Endothelial cell of umbilical vein (primary cell): ENCODE results near the gene F2RL3. TPM values are rescaled to one million over a fixed set of nuclear protein-coding genes. Genes with fewer than 3 reads are reported as not detected.
A peak's percentile ranks its signal among the peaks of the same experiment; 100 is the strongest.

Experiments
- Bru-seq: library from RNA; stranded (reverse); fragments of 400-500 nt; gene quantifications from one replicate; lab custom pipeline; 2021; lab: Mats Ljungman, UMichigan
- BruChase-seq, 2 experiments: library from RNA; stranded (reverse); fragments of 400-500 nt; gene quantifications; one replicate each; lab custom pipeline; 2021; lab: Mats Ljungman, UMichigan
- BruUV-seq: library from RNA; stranded (reverse); fragments of 400-500 nt; replicated peaks from 2 replicates; lab custom pipeline; 2021; lab: Mats Ljungman, UMichigan
- CTCF ChIA-PET: fragments of 300-600, 350-600 bp; sonication (Branson Sonifier 250); formaldehyde crosslinking; loops from one replicate; lab custom pipeline; 2021; ENCODE audit warnings: antibody characterized with exemption, inconsistent platforms; lab: Charles Lee
- POLR2A ChIA-PET: fragments of 300-600, 350-600 bp; sonication (Branson Sonifier 250); formaldehyde crosslinking; loops from one replicate; lab custom pipeline; 2021; ENCODE audit warnings: antibody characterized with exemption, inconsistent platforms; lab: Charles Lee
- DNase-seq: peaks from one replicate; pipeline ENCODE4 v3.0.0-alpha.2; 2011; ENCODE audit warnings: low read depth, low spot score
- FAIRE-seq: peaks from 2 replicates; lab custom pipeline; 2011; peaks lifted over from hg19 to GRCh38; lab: Jason Lieb, UNC
- H2AFZ ChIP-seq: 2 replicates; pipeline ENCODE4 v1.6.0; 2012; ENCODE audit warnings: low read depth, low read length, control low read depth, inconsistent platforms
- H3K27ac ChIP-seq: 2 replicates; pipeline ENCODE4 v1.5.1; 2011; ENCODE audit warnings: low read depth, mild to moderate bottlenecking, control low read depth, low read length, moderate library complexity; ENCODE audit not compliant: insufficient read depth
- H3K27me3 ChIP-seq, 2 experiments: 2 replicates each; pipeline versions ENCODE4 v1.6.0 to v1.6.1; 2011; ENCODE audit warnings: low read length in 2 of 2, mixed read lengths in 1 of 2; ENCODE audit not compliant: control insufficient read depth in 2 of 2, insufficient read depth in 2 of 2
- H3K36me3 ChIP-seq, 2 experiments: 2 replicates in 1 of 2; 3 replicates in 1 of 2; pipeline ENCODE4 v1.5.1; 2011; ENCODE audit warnings: low read length in 2 of 2, mild to moderate bottlenecking in 1 of 2, moderate library complexity in 1 of 2; ENCODE audit not compliant: control insufficient read depth in 2 of 2, insufficient read depth in 2 of 2; ENCODE audit errors: extremely low read depth in 1 of 2
- H3K4me1 ChIP-seq: 3 replicates; pipeline ENCODE4 v1.5.1; 2011; ENCODE audit warnings: mild to moderate bottlenecking, low read length; ENCODE audit not compliant: control insufficient read depth, insufficient read depth; ENCODE audit errors: extremely low read depth
- H3K4me2 ChIP-seq: 2 replicates; pipeline ENCODE4 v1.6.1; 2011; ENCODE audit warnings: low read length, control low read depth, mixed read lengths; ENCODE audit not compliant: insufficient read depth
- H3K4me3 ChIP-seq, 3 experiments: fragments of 200-600 bp in 1 of 3; sonication (generic), shearing (Covaris generic) in 1 of 3; replicated peaks in 1 of 3; 2 replicates each; pipeline ENCODE4 v1.5.1; 2011 to 2016; ENCODE audit warnings: control low read depth in 3 of 3, low read length in 3 of 3, mild to moderate bottlenecking in 2 of 3, inconsistent platforms in 1 of 3, low read depth in 1 of 3, moderate library complexity in 1 of 3; ENCODE audit not compliant: insufficient read depth in 1 of 3
- H3K79me2 ChIP-seq: 2 replicates; pipeline ENCODE4 v1.6.0; 2012; ENCODE audit warnings: low read length, inconsistent platforms; ENCODE audit not compliant: control insufficient read depth, insufficient read depth
- H3K9ac ChIP-seq: replicated peaks from 2 replicates; pipeline ENCODE3; 2011; ENCODE audit warnings: low read length, control low read depth; ENCODE audit not compliant: insufficient read depth; ENCODE audit errors: extremely low read depth
- H3K9me1 ChIP-seq: replicated peaks from 3 replicates; pipeline ENCODE4 v1.6.0; 2011; ENCODE audit warnings: mild to moderate bottlenecking, low read length; ENCODE audit not compliant: control insufficient read depth, insufficient read depth; ENCODE audit errors: extremely low read depth
- H3K9me3 ChIP-seq: replicated peaks from 2 replicates; pipeline ENCODE4 v1.5.1; 2012; ENCODE audit warnings: low read length, inconsistent platforms; ENCODE audit not compliant: control insufficient read depth, insufficient read depth
- H4K20me1 ChIP-seq: replicated peaks from 2 replicates; pipeline ENCODE3; 2011; ENCODE audit warnings: mild to moderate bottlenecking, low read length; ENCODE audit not compliant: control insufficient read depth, insufficient read depth; ENCODE audit errors: extremely low read depth
- CTCF ChIP-seq, 2 donors: IDR thresholded peaks; 1 replicate in 1 of 2; 2 replicates in 1 of 2; pipeline ENCODE4 v1.5.1; 2011; ENCODE audit warnings: low read length in 2 of 2, mild to moderate bottlenecking in 2 of 2, moderate library complexity in 2 of 2, control low read depth in 1 of 2, inconsistent platforms in 1 of 2, low read depth in 1 of 2; ENCODE audit not compliant: insufficient read depth in 1 of 2; ENCODE audit errors: extremely low read depth in 1 of 2
- EZH2 ChIP-seq: IDR thresholded peaks from 2 replicates; pipeline ENCODE4 v1.6.1; 2012; ENCODE audit warnings: borderline replicate concordance, low read depth, mild to moderate bottlenecking, moderate library complexity, low read length, inconsistent platforms; ENCODE audit not compliant: severe bottlenecking
- FOS ChIP-seq: IDR thresholded peaks from 2 replicates; pipeline ENCODE4 v1.6.1; 2011; ENCODE audit warnings: mild to moderate bottlenecking, low read length, moderate library complexity, borderline replicate concordance; ENCODE audit not compliant: insufficient read depth
- GATA2 ChIP-seq: IDR thresholded peaks from 2 replicates; pipeline ENCODE4 v1.7.0; 2011; ENCODE audit warnings: low read depth, mild to moderate bottlenecking, moderate library complexity, mixed read lengths, low read length; ENCODE audit not compliant: insufficient read length, insufficient read depth
- JUN ChIP-seq: IDR thresholded peaks from 2 replicates; pipeline ENCODE4 v1.6.1; 2011; ENCODE audit warnings: borderline replicate concordance, low read depth; ENCODE audit not compliant: insufficient read length, insufficient read depth
- MAX ChIP-seq: IDR thresholded peaks from 2 replicates; pipeline ENCODE4 v1.6.1; 2011; ENCODE audit not compliant: insufficient read depth, insufficient read length
- MYC ChIP-seq: IDR thresholded peaks from one replicate; pipeline ENCODE4 v1.6.1; 2011; ENCODE audit warnings: mild to moderate bottlenecking, low read depth, low read length
- POLR2A ChIP-seq: IDR thresholded peaks from 2 replicates; pipeline ENCODE4 v1.6.1; 2012; ENCODE audit warnings: low read depth, mild to moderate bottlenecking, control low read depth, low read length
- POLR2AphosphoS5 ChIP-seq: IDR thresholded peaks from 2 replicates; pipeline ENCODE4 v1.6.1; 2012; ENCODE audit warnings: low read depth, mild to moderate bottlenecking, control low read depth, low read length, moderate library complexity; ENCODE audit not compliant: insufficient read depth
- dilution Hi-C: fragments of 300-500 bp; cut with MboI; formaldehyde crosslinking; loops from one replicate; pipeline ENCODE4 v1.15.0; 2019; ENCODE audit warnings: low sequenced_read_pairs; ENCODE audit not compliant: extremely low pct_ligation_motif_present
- intact Hi-C: fragments of 100-400 bp; cut with micrococcal nuclease; formaldehyde crosslinking; loops from one replicate; pipeline ENCODE4 v1.10.0; 2022
- long read RNA-seq: library from polyadenylated mRNA; stranded (forward); transcript quantifications from one replicate; pipeline ENCODE4 v2.0.0, GENCODE V29; 2021
- polyA minus RNA-seq, 3 experiments: library from RNA; depleted of rRNA, polyadenylated mRNA; stranded (reverse); fragments of >200 nt; gene quantifications; 1 replicate in 1 of 3; 2 replicates in 2 of 3; pipeline ENCODE4 v1.2.3, GENCODE V29; 2011
- polyA plus RNA-seq, 4 experiments: library from polyadenylated mRNA; depleted of rRNA in 3 of 4; stranded (reverse) in 3 of 4; unstranded in 1 of 4; fragments of >200 nt; gene quantifications; 2 replicates each; pipeline versions ENCODE4 v1.2.1 to v1.2.3, GENCODE V29; 2011 to 2012; ENCODE audit warnings: missing spikeins in 1 of 4
- total RNA-seq: library from RNA; stranded (reverse); gene quantifications from 2 replicates; pipeline ENCODE4 v1.2.3, GENCODE V29; 2021

Gene F2RL3
- total RNA-seq (1.2 TPM in 2 replicates), polyA plus RNA-seq (0.76 and 1.7 TPM in 2 replicates), polyA minus RNA-seq (1.4 and 2.7 TPM in 2 replicates), Bru-seq, nascent RNA (percentile 38 among the genes with signal in this experiment), BruChase-seq, experiment 1, labeled RNA remaining after a 6-hour chase (percentile 33 among the genes with signal in this experiment), BruChase-seq, experiment 2, labeled RNA remaining after a 2-hour chase (percentile 44 among the genes with signal in this experiment)
- polyA plus RNA-seq (2011; cell fraction: cytosol; rRNA removed) = 0.70 and 0.72 TPM in 2 replicates
- polyA plus RNA-seq (2011; cell fraction: nucleus; rRNA removed) = 0.98 and 1.7 TPM in 2 replicates
- polyA plus RNA-seq (2012) = 0.16 TPM in 2 replicates
- polyA minus RNA-seq (2011; cell fraction: cytosol; rRNA and poly(A)+ RNA removed) = not detected
- 2.5 and 2.6 TPM in 2 replicates for polyA minus RNA-seq (2011; cell fraction: nucleus; rRNA and poly(A)+ RNA removed)
- long read RNA-seq, partial matches to known transcripts = 0 of 5 reads
- long read RNA-seq, other reads (novel, unspliced or antisense) = 3 of 5 reads

GRCh38 chr19:16888629-16889365 lies at the start of gene F2RL3:
Gene F2RL3 (plus strand): TSS chr19:16888999. CDS start chr19:16889190, 191 bp downstream.
- Histone ChIP-seq H3K79me2 (no peaks in the 10 kb centered on the region), H3K9ac (peak within 1 kb of the TSS; percentile 17), H3K4me3 (no peak within 1 kb of the TSS), H3K4me2 (no peak within 1 kb of the TSS), H3K36me3 (no peaks in the 10 kb centered on the region), H4K20me1 (no peaks in the 10 kb centered on the region), H3K9me3 (no peaks in the 10 kb centered on the region), H2AFZ (peak within 1 kb of the TSS; percentile 17), H3K9me1 (no peaks in the 10 kb centered on the region), H3K27me3 (no peaks in the 10 kb centered on the region), H3K27ac (peak within 1 kb of the TSS; percentile 40), H3K4me1 (peaks cover 14% of the 10 kb centered on the region)
- TSS peak; percentile 29 for BruUV-seq
- ChIA-PET CTCF (interaction anchor here (1.0 kb wide), 1 partner anchor 394 kb away, joined by 3 read pairs; no protein-coding TSS in a partner anchor), POLR2A (no interaction called here)
- DNase-seq (peak; percentile 73), FAIRE-seq (peak; percentile 57)
- TF ChIP-seq EZH2 = no peak
- TF ChIP-seq POLR2A = no peak
- TF ChIP-seq MAX = peak; percentile 58
- peak; percentile 56 for TF ChIP-seq POLR2AphosphoS5
- no peak for TF ChIP-seq JUN
- peak; percentile 11 for TF ChIP-seq FOS
- no peak for TF ChIP-seq CTCF (IDR thresholded peaks at IDR 0.05; ENCODE audit: extremely low read depth in 1 of 2, insufficient read depth in 1 of 2, low read depth in 1 of 2, low read length in 2 of 2)
- TF ChIP-seq GATA2 = peak; percentile 17
- no peak for TF ChIP-seq MYC
- intact Hi-C loops (loop anchor here (1.0 to 5.0 kb wide), 4 partner anchors 9 to 36 kb away; no protein-coding TSS in a partner anchor), dilution Hi-C loops (no loop called here)
